Lung (tissue), 12 donors: ENCODE measurements around the gene ZSWIM1. TPM values are rescaled to one million over a fixed set of nuclear protein-coding genes. Genes with fewer than 3 reads are reported as not detected.
"Not testable (repeated sequence)": the region's sequence is repeated elsewhere in the genome, so short reads cannot be mapped to it uniquely, and the experiment has no call there.

Source experiments
- ATAC-seq: fragments of 200-7000 bp; cut with Tn5 transposase; one replicate; pipeline ENCODE4 v1.9.1; 2020; ENCODE audit warnings: moderate number of reproducible peaks; ENCODE audit not compliant: insufficient read depth, low FRiP score
- DNase-seq, 3 donors: peaks; one replicate each; pipeline ENCODE4 v3.0.0-alpha.2; 2013 to 2017
- H3K27ac ChIP-seq, 2 donors: one replicate each; pipeline ENCODE4 v1.5.1; 2013; ENCODE audit warnings: mild to moderate bottlenecking in 2 of 2, moderate library complexity in 2 of 2, control low read depth in 1 of 2, inconsistent platforms in 1 of 2, low read depth in 1 of 2, low read length in 1 of 2
- H3K27me3 ChIP-seq, 3 donors: one replicate each; pipeline ENCODE4 v1.5.1; 2013; ENCODE audit warnings: low read length in 2 of 3; ENCODE audit not compliant: control insufficient read depth in 3 of 3, insufficient read depth in 3 of 3
- H3K36me3 ChIP-seq, 4 donors: one replicate each; pipeline ENCODE4 v1.5.1; 2013; ENCODE audit warnings: low read length in 4 of 4, mild to moderate bottlenecking in 1 of 4, moderate library complexity in 1 of 4; ENCODE audit not compliant: control insufficient read depth in 4 of 4, insufficient read depth in 4 of 4
- H3K4me1 ChIP-seq, 5 donors: one replicate each; pipeline ENCODE4 v1.5.1; 2013; ENCODE audit warnings: low read length in 5 of 5, mild to moderate bottlenecking in 2 of 5, moderate library complexity in 1 of 5; ENCODE audit not compliant: control insufficient read depth in 5 of 5, insufficient read depth in 5 of 5
- H3K4me3 ChIP-seq: one replicate; pipeline ENCODE4 v1.5.1; 2013; ENCODE audit warnings: mild to moderate bottlenecking, control low read depth, moderate library complexity
- H3K9ac ChIP-seq, 2 donors: one replicate each; pipeline ENCODE4 v1.5.1; 2013; ENCODE audit warnings: low read length in 2 of 2, control low read depth in 1 of 2; ENCODE audit not compliant: insufficient read depth in 1 of 2
- H3K9me3 ChIP-seq, 4 donors: one replicate each; pipeline ENCODE4 v1.5.1; 2013; ENCODE audit warnings: low read length in 3 of 4, mild to moderate bottlenecking in 1 of 4, moderate library complexity in 1 of 4; ENCODE audit not compliant: control insufficient read depth in 4 of 4, insufficient read depth in 3 of 4
- CTCF ChIP-seq: IDR thresholded peaks from 2 replicates; pipeline ENCODE4 v1.5.1; 2012; ENCODE audit warnings: mild to moderate bottlenecking; ENCODE audit errors: control extremely low read depth, extremely low read depth
- WGBS, 2 donors: extraction: QIAGEN DNeasy Blood & Tissue Kit; methylation state at CpG; one replicate each; pipeline ENCODE4 v1.1.7; 2013; 5-methylcytosine and 5-hydroxymethylcytosine counted together
- polyA plus RNA-seq, 2 donors: library from polyadenylated mRNA; stranded (reverse); fragments of 200-250 nt; gene quantifications; one replicate each; pipeline ENCODE4 v1.2.1, GENCODE V29; 2013
- total RNA-seq, 2 donors: library from RNA; depleted of rRNA in 1 of 2; stranded (reverse); fragments of >200 nt in 1 of 2; gene quantifications; one replicate each; pipeline ENCODE4 v1.2.1, GENCODE V29; 2014 to 2021
- donor health status: control.
- donor health status: control.
- donor health status: Bipolar disorder and iron deficiency.
- donor health status: healthy.
- donor health status: DM: yes; HTN: yes; CAD: no.

The ZSWIM1 gene
- total and polyA plus RNA-seq, 4 donors, result 3.7 to 11.1 (median 5.2) TPM

- Histone ChIP-seq H3K27me3 (no peaks in the 10 kb centered on the region), H3K36me3 (peaks cover 9 to 46% (median 23%) of the 10 kb centered on the region in 4 donors), H3K4me1 (peaks cover 0 to 1% (median 0%) of the 10 kb centered on the region in 5 donors), H3K9me3 (no peaks in the 10 kb centered on the region), H3K4me3 (no peak overlapping the region), H3K27ac (no peak overlapping the region), H3K9ac (no peak overlapping the region)
- TF ChIP-seq CTCF, result no peak
- no peak for DNase-seq
- ATAC-seq, result no peak
- WGBS, 2 donors, result 89 to 90% methylated on average over 12 of the region's 12 CpGs
Observed at GRCh38 chr20:45898285-45898684, 17.3 kb downstream of the ZSWIM1 start.

- TF ChIP-seq CTCF, result no peak
- no peak for DNase-seq
- 91 to 92% methylated on average over 13 of the region's 13 CpGs for WGBS, 2 donors
- Histone ChIP-seq H3K9me3 (no peaks in the 10 kb centered on the region), H3K27ac (no peak overlapping the region), H3K4me1 (peaks cover 0 to 1% (median 0%) of the 10 kb centered on the region in 5 donors), H3K36me3 (peaks cover 9 to 38% (median 19%) of the 10 kb centered on the region in 4 donors), H3K4me3 (no peak overlapping the region), H3K27me3 (no peaks in the 10 kb centered on the region), H3K9ac (no peak overlapping the region)
- no peak for ATAC-seq
Observed at GRCh38 chr20:45899046-45899835, 18.2 kb downstream of the ZSWIM1 start.

- not testable (repeated sequence) for H3K27me3 ChIP-seq, H3K9me3 ChIP-seq, DNase-seq, H3K9ac ChIP-seq, H3K4me3 ChIP-seq, ATAC-seq, H3K27ac ChIP-seq, H3K4me1 ChIP-seq
- 87 to 98% methylated on average over 6 of the region's 6 CpGs for WGBS, 2 donors
- H3K36me3 ChIP-seq, result peaks cover 9 to 28% (median 18%) of the 10 kb centered on the region in 4 donors
Observed at GRCh38 chr20:45901332-45901731, 20.3 kb downstream of the ZSWIM1 start.

GRCh38 chr20:45902199-45902701 lies 21.2 kb downstream of the ZSWIM1 start:
- no peak for TF ChIP-seq CTCF
- H3K4me1 ChIP-seq, result peaks cover 0 to 1% (median 0%) of the 10 kb centered on the region in 5 donors
- no peaks in the 10 kb centered on the region for H3K9me3 ChIP-seq
- no peak overlapping the region for H3K9ac ChIP-seq
- DNase-seq, result no peak
- H3K27ac ChIP-seq, result no peak overlapping the region
- peaks cover 7 to 26% (median 16%) of the 10 kb centered on the region in 4 donors for H3K36me3 ChIP-seq
- 92 to 93% methylated on average over 14 of the region's 14 CpGs for WGBS, 2 donors
- no peaks in the 10 kb centered on the region for H3K27me3 ChIP-seq
- H3K4me3 ChIP-seq, result no peak overlapping the region
- no peak for ATAC-seq
